ENCODE data around the gene PSG7.
"Not testable (repeated sequence)": the region's sequence is repeated elsewhere in the genome, so short reads cannot be mapped to it uniquely, and the experiment has no call there.

PSG7 gene

DNA sequence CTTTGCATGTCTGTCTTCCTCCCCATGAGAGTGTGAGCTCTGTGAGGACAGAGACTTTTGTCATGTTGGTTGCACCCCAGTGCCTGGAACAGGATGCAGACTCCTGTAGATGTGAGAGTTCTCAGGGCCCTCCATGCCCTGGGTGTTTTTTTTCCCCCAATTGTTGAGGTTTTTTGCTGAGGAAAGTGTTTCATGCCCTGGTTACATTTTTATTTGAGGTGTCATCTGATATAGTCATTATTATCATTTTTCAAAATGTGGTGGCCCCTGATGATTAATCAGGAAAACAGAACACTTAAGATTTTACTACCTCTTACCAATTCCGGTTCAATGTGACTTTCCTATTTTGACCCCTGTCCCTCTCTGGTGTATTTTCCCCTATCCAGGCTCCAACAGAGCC, 20.1 kb downstream of the PSG7 start:
- not testable (repeated sequence) for DNase-seq (ENCODE audit: low read depth in 3 of 3)

DNA sequence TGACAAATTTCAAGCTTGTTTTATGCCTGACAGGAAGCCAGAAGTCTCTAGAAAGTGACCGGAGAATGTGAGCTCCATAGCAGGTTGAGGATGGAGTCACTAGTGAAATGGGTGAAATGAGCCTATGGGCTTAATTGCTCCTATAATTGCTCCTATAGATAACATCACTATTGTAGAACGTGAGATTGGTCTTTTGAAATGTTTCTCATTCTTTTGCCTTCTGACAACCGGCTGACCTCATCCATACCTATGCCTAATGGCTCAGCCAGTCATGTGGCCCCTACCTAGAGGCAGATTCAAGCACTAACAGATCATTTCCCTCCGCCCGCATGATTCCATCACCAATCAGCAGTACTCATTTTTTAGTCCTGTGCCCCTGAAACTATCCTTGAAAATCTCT, 23.5 kb downstream of the PSG7 start:
- DNase-seq (ENCODE audit: low read depth in 3 of 3) = not testable (repeated sequence)

DNA sequence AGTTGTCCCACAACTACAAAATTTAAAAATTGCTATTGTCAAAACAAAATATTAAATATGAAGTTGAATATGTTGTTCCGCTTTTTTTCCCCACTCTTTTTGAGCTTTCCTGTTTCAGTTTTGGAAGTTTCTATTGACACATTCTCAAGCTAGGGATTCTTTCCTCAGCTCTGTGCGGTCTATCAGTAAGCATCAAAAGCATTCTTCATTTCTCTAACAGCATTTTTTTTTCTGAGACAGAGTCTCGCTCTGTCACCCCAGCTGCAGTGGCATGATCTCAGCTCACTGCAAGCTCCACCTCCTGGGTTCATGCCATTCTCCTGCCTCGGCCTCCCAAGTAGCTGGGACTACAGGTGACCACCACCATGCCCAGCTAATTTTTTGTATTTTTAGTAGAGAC, 24.1 kb downstream of the PSG7 start:
- not testable (repeated sequence) for DNase-seq (ENCODE audit: low read depth in 3 of 3)

- DNase-seq (ENCODE audit: low read depth in 3 of 3) = not testable (repeated sequence)
Measured at GRCh38 chr19:42911731-42912130, 25.3 kb downstream of the PSG7 start.

DNA sequence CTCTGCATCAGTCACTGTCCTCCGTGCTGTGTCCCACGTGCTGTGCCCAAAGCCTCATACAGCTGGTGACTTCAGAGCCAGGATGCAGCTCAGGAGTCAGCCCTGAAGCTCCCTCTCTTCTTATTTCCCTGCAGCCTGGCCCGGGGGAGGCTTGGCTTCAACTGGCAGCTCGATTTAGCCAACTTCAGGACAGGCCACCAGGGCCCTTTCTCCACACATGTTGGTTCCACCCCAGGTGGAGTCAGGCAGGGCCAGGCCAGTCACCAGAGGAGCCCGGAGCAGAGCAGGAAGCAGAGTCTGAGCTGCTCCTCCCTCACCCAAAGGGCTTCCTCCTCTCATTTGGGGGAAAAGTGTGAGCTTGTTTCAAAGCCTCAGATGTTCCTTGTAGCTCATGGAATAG, 30.8 kb downstream of the PSG7 start:
- DNase-seq (ENCODE audit: low read depth in 3 of 3) = not testable (repeated sequence)

- not testable (repeated sequence) for DNase-seq (ENCODE audit: low read depth in 3 of 3)
Measured at GRCh38 chr19:42900561-42900960, 36.4 kb downstream of the PSG7 start.

DNA sequence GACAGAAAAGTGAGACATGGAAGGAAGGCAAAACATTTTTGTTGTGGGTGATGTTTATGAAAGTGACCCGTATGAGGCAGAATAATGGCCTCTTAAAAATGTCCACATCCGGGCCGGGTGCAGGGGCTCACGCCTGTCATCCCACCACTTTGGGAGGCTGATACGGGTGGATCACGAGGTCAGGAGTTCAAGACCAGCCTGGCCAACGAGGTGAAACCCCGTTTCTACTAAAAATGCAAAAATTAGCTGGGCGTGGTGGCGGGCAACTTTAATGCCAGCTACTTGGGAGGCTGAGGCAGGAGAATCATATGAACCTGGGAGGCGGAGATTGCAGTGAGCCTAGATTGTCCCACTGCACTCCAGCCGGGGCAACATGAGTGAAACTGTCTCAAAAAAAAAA, 37.3 kb downstream of the PSG7 start:
- DNase-seq (ENCODE audit: low read depth in 3 of 3) = not testable (repeated sequence)

DNA sequence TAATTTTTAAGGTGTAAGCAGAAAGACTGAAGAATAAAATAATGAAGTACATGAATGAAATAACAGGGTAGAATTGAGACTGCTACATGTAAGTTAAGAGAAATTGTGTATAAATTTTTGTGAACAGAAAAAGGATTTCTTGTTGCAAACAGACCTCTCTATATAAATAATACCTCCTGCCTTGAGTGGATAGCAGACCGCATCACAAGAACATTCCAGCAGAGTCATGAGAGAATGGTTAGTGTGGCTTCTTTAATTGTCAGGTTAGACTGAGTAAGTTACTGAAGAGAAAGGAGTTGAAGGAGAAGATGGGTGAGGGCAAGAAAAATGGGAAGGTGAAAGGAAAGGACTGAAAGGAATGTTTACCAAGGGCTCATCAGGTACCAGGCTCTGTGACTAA, 37.9 kb downstream of the PSG7 start:
- not testable (repeated sequence) for DNase-seq (ENCODE audit: low read depth in 3 of 3)

GRCh38 chr19:42898656-42899055, 38.4 kb downstream of the PSG7 start:
- DNase-seq (ENCODE audit: low read depth in 3 of 3) = not testable (repeated sequence)

DNA sequence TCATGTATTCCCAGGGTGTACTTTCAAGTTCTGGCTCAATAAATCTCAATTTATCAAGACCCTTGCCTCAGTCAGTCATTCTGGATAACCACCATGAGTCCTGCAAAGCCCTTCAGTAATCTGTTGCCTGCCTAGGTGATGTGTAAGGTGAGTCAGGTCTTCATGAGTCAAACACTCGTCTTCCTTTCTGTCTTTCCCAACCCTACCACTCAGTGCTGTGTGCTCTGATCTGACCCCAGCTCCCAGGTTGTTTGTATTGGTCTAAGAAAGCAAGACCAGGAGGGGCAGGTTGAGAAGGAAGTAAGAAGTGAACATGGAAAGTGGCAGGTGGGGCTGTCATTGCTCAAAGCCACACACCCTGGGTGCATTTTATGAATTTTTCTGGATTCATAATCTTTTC, 39.3 kb downstream of the PSG7 start:
- DNase-seq (ENCODE audit: low read depth in 3 of 3) = not testable (repeated sequence)

DNA sequence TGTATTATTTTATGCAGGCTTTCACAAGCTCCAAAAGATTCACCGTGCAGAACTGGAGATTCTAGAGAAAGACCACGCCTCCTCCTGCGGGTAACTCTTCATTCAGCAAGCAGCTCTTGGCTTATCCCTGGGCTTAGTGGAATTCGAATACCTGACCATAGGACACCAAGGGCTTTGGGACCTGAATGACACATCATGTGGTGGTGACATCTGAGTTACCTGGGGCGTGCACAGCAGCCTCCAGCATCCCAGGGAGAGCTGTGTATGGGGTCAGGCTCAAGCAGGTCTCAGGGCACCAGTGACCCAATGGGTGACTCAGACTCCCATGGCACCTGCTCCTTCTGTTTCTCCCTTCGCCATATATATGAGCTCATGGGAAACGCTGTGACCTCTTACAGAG, 46.6 kb downstream of the PSG7 start:
- not testable (repeated sequence) for DNase-seq (ENCODE audit: low read depth in 3 of 3)

DNA sequence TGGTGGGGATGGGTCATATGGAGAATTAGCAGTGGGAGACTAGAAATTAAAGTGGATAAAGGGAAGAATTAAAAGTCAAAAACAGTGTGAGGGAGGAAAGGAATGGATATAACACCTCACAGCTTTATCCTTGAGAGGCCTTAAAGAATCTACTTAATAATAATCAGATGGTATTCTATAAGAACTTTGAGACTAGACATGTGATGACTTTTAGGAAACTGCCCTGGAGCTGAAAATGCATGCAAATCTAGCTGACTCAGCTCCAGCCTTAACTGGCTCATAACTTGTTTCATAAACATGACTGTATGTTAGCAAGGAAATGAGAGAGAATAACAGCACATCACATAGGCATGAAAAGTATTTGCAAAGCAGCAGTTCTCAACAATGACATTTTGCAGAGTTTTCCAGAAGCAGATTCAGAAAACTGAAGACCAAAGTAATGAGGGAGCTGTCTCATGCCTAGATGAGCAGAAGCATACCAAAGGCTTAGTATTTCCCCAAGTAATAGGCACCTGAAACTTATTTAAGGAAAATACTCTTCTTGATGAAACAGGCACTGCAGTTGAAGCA, 49.0 kb downstream of the PSG7 start:
- DNase-seq (ENCODE audit: low read depth in 3 of 3) = not testable (repeated sequence)

DNA sequence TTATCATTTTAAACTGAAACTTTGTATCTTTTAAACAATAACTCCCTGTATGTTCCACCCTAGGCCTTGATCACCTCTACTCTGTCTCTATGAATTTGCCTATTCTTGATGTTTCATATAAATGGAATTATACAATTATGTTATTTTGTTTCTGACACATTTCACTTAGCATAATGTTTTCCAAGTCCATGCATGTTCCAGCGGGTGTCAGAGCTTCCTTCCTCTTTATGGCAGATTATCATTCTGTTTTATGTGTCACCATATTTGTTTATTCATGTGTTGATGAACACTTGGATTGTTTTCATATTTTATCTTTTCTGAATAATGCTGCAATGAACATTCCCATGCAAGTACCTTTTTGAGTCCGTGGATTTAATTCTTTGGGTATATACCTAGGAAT, 54.3 kb downstream of the PSG7 start:
- not testable (repeated sequence) for DNase-seq (ENCODE audit: low read depth in 3 of 3)

GRCh38 chr19:42882010-42882409, 55.0 kb downstream of the PSG7 start:
- DNase-seq (ENCODE audit: low read depth in 3 of 3) = not testable (repeated sequence)

DNA sequence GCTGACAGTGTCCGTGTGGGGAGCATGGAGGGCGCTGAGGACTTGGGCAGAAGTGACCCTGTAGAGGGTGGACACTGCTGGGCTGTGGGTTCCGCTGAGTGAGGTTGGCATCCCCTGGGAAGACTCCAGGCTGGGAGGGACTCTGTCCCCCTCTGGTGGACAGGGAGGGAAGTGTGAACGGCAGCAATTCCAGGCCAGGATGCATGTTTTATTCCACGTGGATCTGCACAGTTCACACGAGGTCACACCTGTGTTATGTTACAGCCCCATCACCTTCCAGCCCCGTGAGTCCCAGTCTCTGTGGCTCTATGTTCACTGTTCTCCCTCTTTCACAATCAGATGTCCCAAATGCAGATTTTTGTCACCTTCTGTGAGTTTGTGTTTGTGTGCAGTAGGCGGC, 55.7 kb downstream of the PSG7 start:
- DNase-seq (ENCODE audit: low read depth in 3 of 3) = not testable (repeated sequence)

DNA sequence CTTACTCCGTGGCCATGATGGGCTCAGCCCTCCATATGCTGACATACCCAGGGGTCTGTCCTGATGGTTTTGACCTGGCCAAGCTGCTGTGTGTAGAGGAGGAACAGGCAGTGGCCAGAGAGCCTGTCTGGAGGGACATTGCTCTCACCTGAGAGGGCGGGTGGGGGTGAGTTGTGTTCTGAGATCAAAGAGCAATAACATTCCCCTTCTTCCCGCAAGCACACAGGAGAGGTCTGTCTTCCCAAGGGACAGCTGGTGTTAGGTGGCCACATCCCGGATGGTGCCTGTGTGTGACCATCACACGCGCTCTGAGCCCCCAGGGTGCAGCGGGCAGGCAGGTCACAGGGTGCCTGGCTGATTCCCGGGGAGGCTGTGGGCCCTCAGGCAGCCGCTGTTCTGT, 56.4 kb downstream of the PSG7 start:
- DNase-seq (ENCODE audit: low read depth in 3 of 3) = not testable (repeated sequence)

DNA sequence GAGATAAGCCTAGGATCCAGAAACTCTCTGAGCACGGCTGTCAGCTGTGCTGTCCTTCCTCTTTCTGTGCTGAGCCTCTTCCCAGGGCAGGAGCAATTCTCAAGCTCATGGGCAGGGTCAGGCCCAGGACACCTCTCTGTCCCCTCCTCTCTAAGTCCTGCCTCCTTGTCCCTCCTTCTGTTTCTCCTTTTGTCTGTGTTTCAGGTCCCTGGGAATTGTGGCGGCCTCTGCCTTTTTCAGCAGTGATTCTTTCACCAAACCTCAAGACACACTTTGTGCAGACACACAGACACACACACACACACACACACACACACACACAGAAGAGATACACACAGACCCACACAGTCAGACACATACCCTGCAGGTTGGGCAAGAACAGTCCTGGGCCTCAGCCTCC, 57.4 kb downstream of the PSG7 start, which contains the start of gene PSG1:
PSG1 (minus strand) TSS at position 101 of the 400 bp plus-strand sequence. CDS start 132 bp downstream, outside the sequence.
- no peak for DNase-seq (ENCODE audit: low read depth in 3 of 3)

- DNase-seq (ENCODE audit: low read depth in 3 of 3) = not testable (repeated sequence)
Measured at GRCh38 chr19:42876596-42876995, 60.4 kb downstream of the PSG7 start.

- not testable (repeated sequence) for DNase-seq (ENCODE audit: low read depth in 3 of 3)
Measured at GRCh38 chr19:42875881-42876280, 61.1 kb downstream of the PSG7 start.

GRCh38 chr19:42874901-42875813, 61.9 kb downstream of the PSG7 start:
- DNase-seq (ENCODE audit: low read depth in 3 of 3) = not testable (repeated sequence)

DNA sequence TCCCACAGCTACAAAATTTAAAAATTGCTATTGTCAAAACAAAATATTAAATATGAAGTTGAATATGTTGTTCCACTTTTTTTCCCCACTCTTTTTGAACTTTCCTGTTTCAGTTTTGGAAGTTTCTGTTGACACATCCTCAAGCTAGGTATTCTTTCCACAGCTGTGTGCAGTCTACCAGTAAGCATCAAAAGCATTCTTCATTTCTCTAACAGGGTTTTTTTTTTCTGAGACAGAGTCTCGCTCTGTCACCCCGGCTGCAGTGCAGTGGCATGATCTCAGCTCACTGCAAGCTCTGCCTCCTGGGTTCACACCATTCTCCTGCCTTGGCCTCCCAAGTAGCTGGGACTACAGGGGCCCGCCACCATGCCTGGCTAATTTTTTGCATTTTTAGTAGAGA, 62.9 kb downstream of the PSG7 start:
- not testable (repeated sequence) for DNase-seq (ENCODE audit: low read depth in 3 of 3)
